ENCODE data around the gene LGR6. TPM values are rescaled to one million over a fixed set of nuclear protein-coding genes. Genes with fewer than 3 reads are reported as not detected.

LGR6 gene
- total and polyA plus RNA-seq, 2 experiments from 2014 or later: 0.66 to 0.89 TPM

DNA sequence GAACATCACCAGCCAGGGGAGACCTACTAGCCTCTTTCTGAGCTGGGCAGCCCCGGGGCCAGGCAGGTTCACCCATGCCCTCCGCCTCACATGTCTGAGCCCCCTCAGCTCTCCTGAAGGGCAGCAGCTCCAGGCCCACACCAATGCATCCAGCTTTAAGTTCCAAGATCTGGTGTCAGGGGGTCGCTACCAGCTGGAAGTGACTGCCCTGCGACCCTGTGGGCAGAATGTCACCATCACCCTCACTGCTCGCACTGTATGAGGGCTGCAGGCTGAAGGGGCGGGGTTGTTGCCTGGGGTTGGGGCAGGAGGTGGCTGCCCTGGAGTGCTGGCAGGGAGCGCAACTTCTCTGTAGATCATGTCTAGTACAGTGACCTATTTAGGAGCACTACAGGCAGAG, 24.7 kb upstream of the LGR6 start:
- Mint-ChIP-seq H3K9me3 (no peaks in the 10 kb centered on the region), H3K27ac (no peak overlapping the region), H3K4me3 (no peak overlapping the region), H3K4me1 (peaks cover 29% of the 10 kb centered on the region), H3K36me3 (ENCODE audit: low read depth) (no peaks in the 10 kb centered on the region), H3K27me3 (ENCODE audit: insufficient read depth, low read depth, poor library complexity) (peaks cover 13% of the 10 kb centered on the region)
- no peak overlapping the region for H3K4me3 ChIP-seq
- no peak overlapping the region for H2AFZ ChIP-seq
- no peaks in the 10 kb centered on the region for H3K36me3 ChIP-seq (ENCODE audit: insufficient read depth)
- H3K27ac ChIP-seq (ENCODE audit: low read depth): no peak overlapping the region
- H3K79me2 ChIP-seq (replicated peaks; ENCODE audit: insufficient read depth): no peaks in the 10 kb centered on the region
- H3K4me2 ChIP-seq: no peak overlapping the region
- H4K20me1 ChIP-seq (replicated peaks; ENCODE audit: insufficient read depth): no peaks in the 10 kb centered on the region
- H3K9me2 ChIP-seq (ENCODE audit: insufficient read depth): no peaks in the 10 kb centered on the region
- TF ChIP-seq, protein P1, sequence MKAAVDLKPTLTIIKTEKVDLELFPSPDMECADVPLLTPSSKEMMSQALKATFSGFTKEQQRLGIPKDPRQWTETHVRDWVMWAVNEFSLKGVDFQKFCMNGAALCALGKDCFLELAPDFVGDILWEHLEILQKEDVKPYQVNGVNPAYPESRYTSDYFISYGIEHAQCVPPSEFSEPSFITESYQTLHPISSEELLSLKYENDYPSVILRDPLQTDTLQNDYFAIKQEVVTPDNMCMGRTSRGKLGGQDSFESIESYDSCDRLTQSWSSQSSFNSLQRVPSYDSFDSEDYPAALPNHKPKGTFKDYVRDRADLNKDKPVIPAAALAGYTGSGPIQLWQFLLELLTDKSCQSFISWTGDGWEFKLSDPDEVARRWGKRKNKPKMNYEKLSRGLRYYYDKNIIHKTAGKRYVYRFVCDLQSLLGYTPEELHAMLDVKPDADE (IDR thresholded peaks at IDR 0.05): no peak
- TF ChIP-seq JUNB (IDR thresholded peaks at IDR 0.05; ENCODE audit: unreplicated experiment) (no peak), STAT1 (IDR thresholded peaks at IDR 0.05; ENCODE audit: unreplicated experiment) (no peak), POLR2AphosphoS5 (IDR thresholded peaks at IDR 0.05; ENCODE audit: low read depth) (no peak), CREB1 (CRISPR knock-in tag; IDR thresholded peaks at IDR 0.05; ENCODE audit: low read depth) (no peak)
- H3F3A ChIP-seq (replicated peaks; ENCODE audit: low read depth): no peaks in the 10 kb centered on the region
- DNase-seq (ENCODE audit: low spot score) (no peak), ATAC-seq (no peak)
- H3K4me1 ChIP-seq (ENCODE audit: insufficient read depth): peaks cover 11% of the 10 kb centered on the region
- H3K27me3 ChIP-seq (ENCODE audit: insufficient read depth): no peaks in the 10 kb centered on the region

DNA sequence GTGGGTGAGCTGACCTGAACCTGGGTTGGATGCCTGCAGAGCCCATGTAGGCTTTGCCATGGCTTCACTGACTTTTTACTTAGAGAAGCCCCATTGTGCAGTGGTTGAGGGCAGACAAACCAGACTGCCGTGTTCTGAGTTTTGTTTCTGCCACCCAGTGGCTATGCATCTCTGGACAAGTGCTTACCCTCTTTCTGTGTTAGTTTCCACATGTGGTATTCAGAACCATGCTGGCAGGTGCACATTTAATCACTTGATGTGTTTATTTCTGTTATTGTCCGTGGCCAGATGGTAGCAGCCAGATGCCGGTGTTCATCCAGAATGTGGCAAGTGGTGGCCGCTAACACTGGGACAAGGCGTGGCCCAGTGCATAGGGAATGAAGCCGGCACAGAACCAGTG, 22.9 kb upstream of the LGR6 start:
- H2AFZ ChIP-seq: no peak overlapping the region
- Mint-ChIP-seq H3K4me1 (peaks cover 21% of the 10 kb centered on the region), H3K4me3 (no peak overlapping the region), H3K9me3 (no peaks in the 10 kb centered on the region), H3K27ac (no peak overlapping the region), H3K36me3 (ENCODE audit: low read depth) (no peaks in the 10 kb centered on the region), H3K27me3 (ENCODE audit: insufficient read depth, low read depth, poor library complexity) (peaks cover 17% of the 10 kb centered on the region)
- DNase-seq (ENCODE audit: low spot score): no peak
- H4K20me1 ChIP-seq (replicated peaks; ENCODE audit: insufficient read depth): no peaks in the 10 kb centered on the region
- H3K9me2 ChIP-seq (ENCODE audit: insufficient read depth): no peaks in the 10 kb centered on the region
- no peak overlapping the region for H3K4me2 ChIP-seq
- no peaks in the 10 kb centered on the region for H3K36me3 ChIP-seq (ENCODE audit: insufficient read depth)
- H3K4me1 ChIP-seq (ENCODE audit: insufficient read depth): peaks cover 4% of the 10 kb centered on the region; the same call in 1 of the 2 replicates
- H3K4me3 ChIP-seq: no peak overlapping the region
- no peak overlapping the region for H3K27ac ChIP-seq (ENCODE audit: low read depth)
- no peaks in the 10 kb centered on the region for H3K79me2 ChIP-seq (replicated peaks; ENCODE audit: insufficient read depth)
- H3F3A ChIP-seq (replicated peaks; ENCODE audit: low read depth): no peaks in the 10 kb centered on the region
- H3K27me3 ChIP-seq (ENCODE audit: insufficient read depth): no peaks in the 10 kb centered on the region
- no peak for ATAC-seq
- no peak for TF ChIP-seq ZNF331 (CRISPR knock-in tag; IDR thresholded peaks at IDR 0.05; ENCODE audit: low read depth)
- no peak for TF ChIP-seq JUNB (IDR thresholded peaks at IDR 0.05; ENCODE audit: unreplicated experiment)
- no peak for TF ChIP-seq ZNF114 (CRISPR knock-in tag; IDR thresholded peaks at IDR 0.05)
- no peak for TF ChIP-seq POLR2AphosphoS5 (IDR thresholded peaks at IDR 0.05; ENCODE audit: low read depth)
- no peak for TF ChIP-seq EZH2phosphoT487 (IDR thresholded peaks at IDR 0.05; ENCODE audit: unreplicated experiment)
- TF ChIP-seq, protein P2, sequence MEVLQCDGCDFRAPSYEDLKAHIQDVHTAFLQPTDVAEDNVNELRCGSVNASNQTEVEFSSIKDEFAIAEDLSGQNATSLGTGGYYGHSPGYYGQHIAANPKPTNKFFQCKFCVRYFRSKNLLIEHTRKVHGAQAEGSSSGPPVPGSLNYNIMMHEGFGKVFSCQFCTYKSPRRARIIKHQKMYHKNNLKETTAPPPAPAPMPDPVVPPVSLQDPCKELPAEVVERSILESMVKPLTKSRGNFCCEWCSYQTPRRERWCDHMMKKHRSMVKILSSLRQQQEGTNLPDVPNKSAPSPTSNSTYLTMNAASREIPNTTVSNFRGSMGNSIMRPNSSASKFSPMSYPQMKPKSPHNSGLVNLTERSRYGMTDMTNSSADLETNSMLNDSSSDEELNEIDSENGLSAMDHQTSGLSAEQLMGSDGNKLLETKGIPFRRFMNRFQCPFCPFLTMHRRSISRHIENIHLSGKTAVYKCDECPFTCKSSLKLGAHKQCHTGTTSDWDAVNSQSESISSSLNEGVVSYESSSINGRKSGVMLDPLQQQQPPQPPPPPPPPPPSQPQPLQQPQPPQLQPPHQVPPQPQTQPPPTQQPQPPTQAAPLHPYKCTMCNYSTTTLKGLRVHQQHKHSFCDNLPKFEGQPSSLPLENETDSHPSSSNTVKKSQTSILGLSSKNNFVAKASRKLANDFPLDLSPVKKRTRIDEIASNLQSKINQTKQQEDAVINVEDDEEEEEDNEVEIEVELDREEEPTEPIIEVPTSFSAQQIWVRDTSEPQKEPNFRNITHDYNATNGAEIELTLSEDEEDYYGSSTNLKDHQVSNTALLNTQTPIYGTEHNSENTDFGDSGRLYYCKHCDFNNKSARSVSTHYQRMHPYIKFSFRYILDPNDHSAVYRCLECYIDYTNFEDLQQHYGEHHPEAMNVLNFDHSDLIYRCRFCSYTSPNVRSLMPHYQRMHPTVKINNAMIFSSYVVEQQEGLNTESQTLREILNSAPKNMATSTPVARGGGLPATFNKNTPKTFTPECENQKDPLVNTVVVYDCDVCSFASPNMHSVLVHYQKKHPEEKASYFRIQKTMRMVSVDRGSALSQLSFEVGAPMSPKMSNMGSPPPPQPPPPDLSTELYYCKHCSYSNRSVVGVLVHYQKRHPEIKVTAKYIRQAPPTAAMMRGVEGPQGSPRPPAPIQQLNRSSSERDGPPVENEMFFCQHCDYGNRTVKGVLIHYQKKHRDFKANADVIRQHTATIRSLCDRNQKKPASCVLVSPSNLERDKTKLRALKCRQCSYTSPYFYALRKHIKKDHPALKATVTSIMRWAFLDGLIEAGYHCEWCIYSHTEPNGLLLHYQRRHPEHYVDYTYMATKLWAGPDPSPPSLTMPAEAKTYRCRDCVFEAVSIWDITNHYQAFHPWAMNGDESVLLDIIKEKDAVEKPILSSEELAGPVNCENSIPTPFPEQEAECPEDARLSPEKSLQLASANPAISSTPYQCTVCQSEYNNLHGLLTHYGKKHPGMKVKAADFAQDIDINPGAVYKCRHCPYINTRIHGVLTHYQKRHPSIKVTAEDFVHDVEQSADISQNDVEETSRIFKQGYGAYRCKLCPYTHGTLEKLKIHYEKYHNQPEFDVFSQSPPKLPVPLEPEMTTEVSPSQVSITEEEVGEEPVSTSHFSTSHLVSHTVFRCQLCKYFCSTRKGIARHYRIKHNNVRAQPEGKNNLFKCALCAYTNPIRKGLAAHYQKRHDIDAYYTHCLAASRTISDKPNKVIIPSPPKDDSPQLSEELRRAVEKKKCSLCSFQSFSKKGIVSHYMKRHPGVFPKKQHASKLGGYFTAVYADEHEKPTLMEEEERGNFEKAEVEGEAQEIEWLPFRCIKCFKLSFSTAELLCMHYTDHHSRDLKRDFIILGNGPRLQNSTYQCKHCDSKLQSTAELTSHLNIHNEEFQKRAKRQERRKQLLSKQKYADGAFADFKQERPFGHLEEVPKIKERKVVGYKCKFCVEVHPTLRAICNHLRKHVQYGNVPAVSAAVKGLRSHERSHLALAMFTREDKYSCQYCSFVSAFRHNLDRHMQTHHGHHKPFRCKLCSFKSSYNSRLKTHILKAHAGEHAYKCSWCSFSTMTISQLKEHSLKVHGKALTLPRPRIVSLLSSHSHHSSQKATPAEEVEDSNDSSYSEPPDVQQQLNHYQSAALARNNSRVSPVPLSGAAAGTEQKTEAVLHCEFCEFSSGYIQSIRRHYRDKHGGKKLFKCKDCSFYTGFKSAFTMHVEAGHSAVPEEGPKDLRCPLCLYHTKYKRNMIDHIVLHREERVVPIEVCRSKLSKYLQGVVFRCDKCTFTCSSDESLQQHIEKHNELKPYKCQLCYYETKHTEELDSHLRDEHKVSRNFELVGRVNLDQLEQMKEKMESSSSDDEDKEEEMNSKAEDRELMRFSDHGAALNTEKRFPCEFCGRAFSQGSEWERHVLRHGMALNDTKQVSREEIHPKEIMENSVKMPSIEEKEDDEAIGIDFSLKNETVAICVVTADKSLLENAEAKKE (CRISPR knock-in tag; IDR thresholded peaks at IDR 0.05): no peak
- no peak for TF ChIP-seq EZH2 (IDR thresholded peaks at IDR 0.05; ENCODE audit: low read depth, unreplicated experiment)
- TF ChIP-seq, protein P1 (IDR thresholded peaks at IDR 0.05): no peak
- no peak for TF ChIP-seq CREB1 (CRISPR knock-in tag; IDR thresholded peaks at IDR 0.05; ENCODE audit: low read depth)
- no peak for TF ChIP-seq NANOG (IDR thresholded peaks at IDR 0.05; ENCODE audit: borderline replicate concordance)
- TF ChIP-seq, protein P3, sequence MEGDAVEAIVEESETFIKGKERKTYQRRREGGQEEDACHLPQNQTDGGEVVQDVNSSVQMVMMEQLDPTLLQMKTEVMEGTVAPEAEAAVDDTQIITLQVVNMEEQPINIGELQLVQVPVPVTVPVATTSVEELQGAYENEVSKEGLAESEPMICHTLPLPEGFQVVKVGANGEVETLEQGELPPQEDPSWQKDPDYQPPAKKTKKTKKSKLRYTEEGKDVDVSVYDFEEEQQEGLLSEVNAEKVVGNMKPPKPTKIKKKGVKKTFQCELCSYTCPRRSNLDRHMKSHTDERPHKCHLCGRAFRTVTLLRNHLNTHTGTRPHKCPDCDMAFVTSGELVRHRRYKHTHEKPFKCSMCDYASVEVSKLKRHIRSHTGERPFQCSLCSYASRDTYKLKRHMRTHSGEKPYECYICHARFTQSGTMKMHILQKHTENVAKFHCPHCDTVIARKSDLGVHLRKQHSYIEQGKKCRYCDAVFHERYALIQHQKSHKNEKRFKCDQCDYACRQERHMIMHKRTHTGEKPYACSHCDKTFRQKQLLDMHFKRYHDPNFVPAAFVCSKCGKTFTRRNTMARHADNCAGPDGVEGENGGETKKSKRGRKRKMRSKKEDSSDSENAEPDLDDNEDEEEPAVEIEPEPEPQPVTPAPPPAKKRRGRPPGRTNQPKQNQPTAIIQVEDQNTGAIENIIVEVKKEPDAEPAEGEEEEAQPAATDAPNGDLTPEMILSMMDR (conservative IDR thresholded peaks at IDR 0.05; ENCODE audit: low read depth in 2 of 2): no peak
- TF ChIP-seq STAT1 (IDR thresholded peaks at IDR 0.05; ENCODE audit: unreplicated experiment): no peak

Data from GM23338 (cell line).